Mammary epithelial cell (primary cell): ENCODE results near the gene CHPF.

ENCODE experiments used
- CTCF ChIP-seq, 2 donors: IDR thresholded peaks in 1 of 2; conservative IDR thresholded peaks in 1 of 2; 2 replicates each; pipeline ENCODE4 v1.5.1; 2011 to 2012; ENCODE audit warnings: inconsistent platforms in 2 of 2, low read length in 2 of 2, mild to moderate bottlenecking in 2 of 2, control low read depth in 1 of 2, low read depth in 1 of 2; ENCODE audit not compliant: insufficient read depth in 1 of 2; ENCODE audit errors: extremely low read depth in 1 of 2
- EZH2 ChIP-seq: IDR thresholded peaks from 2 replicates; pipeline ENCODE4 v1.6.1; 2012; ENCODE audit warnings: low read length, inconsistent platforms, borderline replicate concordance

- no peak for TF ChIP-seq CTCF (conservative IDR thresholded peaks at IDR 0.05 in 1 of 2, IDR thresholded peaks at IDR 0.05 in 1 of 2; ENCODE audit: extremely low read depth in 1 of 2, insufficient read depth in 1 of 2, low read depth in 1 of 2, low read length in 2 of 2)
- TF ChIP-seq EZH2: no peak
These were observed 4.0 kb upstream of the CHPF start for GRCh38 chr2:219547621-219548020.
